GM18508 (cell line): Measurements from ENCODE around the gene RNPEPL1.

Experiments
- ATAC-seq: cut with Tn5 transposase; IDR thresholded peaks from one replicate; pipeline ENCODE4 v1.9.1; 2021; ENCODE audit warnings: moderate number of reproducible peaks; ENCODE audit not compliant: insufficient read depth, unreplicated experiment

Gene RNPEPL1

DNA sequence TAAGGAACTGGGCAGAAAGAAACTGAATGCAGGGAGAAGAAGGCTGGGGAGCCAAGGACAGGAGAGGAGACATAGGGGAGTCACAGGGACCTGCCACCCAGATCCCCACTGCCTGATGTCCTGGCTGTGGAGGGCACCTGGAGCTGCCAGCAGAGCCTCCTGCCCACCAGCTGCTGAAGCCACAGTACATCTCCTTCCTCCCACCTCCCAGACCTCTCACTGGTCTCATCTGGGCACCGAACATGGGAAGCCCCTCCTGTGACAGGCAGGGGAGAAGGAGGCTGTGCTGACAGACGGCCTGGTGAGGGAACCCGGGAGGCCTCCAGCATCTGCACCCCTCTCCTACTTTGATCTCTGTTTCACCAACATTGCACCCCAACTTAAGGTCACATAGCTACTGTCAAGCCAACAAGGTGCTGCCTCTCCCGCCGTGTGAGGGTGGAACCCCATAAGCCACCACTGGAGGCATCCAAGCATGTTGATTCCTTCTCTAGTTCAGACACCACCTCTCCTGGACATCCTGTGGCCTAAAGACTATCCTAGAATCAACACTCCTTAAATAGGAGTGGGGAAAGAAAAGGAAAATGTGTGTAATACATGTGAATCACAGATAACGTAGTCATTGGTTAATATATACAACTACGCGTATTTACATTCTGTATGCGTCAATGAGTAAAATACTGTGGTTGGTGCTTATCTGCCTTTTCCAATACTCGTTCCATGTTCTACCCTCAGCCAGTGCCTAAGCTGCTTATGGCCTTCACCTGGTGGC, 3.5 kb upstream of the RNPEPL1 start:
- ATAC-seq: no peak

DNA sequence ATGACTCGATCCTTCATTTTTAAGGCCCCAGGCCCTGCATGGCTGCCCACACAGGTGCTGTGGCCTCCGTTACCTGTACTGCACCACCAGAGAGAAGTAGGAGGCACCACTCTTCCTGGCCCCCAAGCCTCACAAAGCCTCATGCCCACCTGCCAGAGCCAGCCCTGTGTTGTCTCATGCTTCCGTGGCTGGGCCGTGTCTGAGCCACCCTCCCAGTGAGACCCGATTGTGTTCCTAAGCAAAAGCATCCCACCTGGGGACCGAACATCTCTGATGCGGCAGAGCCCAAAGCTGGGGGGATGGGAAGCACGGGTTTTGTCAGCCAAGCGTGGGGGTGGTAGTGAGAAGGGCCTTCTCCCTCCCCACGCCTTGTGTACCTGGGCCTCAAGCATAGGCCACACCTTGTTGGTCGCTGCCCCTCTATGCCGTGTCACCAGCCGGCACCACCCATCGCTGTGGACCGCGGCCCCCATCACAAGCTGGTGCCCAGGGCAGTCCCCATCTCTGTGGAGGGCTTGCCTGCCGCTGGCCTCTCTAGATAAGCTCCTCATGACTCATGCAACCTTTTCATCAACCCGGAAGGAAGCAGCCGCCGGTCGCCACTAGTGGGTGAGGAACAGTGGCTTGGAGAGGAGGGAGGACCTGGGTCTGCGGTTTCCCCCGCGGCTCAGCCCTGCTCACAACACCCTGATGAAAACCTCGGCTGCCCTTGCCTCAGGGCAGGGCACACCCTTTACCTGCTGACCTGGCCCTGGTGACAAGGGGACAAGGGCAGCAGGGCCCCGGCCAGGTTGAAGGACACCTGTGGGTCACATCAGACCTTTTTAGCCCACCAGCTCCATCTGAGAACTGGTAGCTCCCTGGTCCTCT, 2.7 kb upstream of the RNPEPL1 start:
- ATAC-seq: peak; percentile 34

DNA sequence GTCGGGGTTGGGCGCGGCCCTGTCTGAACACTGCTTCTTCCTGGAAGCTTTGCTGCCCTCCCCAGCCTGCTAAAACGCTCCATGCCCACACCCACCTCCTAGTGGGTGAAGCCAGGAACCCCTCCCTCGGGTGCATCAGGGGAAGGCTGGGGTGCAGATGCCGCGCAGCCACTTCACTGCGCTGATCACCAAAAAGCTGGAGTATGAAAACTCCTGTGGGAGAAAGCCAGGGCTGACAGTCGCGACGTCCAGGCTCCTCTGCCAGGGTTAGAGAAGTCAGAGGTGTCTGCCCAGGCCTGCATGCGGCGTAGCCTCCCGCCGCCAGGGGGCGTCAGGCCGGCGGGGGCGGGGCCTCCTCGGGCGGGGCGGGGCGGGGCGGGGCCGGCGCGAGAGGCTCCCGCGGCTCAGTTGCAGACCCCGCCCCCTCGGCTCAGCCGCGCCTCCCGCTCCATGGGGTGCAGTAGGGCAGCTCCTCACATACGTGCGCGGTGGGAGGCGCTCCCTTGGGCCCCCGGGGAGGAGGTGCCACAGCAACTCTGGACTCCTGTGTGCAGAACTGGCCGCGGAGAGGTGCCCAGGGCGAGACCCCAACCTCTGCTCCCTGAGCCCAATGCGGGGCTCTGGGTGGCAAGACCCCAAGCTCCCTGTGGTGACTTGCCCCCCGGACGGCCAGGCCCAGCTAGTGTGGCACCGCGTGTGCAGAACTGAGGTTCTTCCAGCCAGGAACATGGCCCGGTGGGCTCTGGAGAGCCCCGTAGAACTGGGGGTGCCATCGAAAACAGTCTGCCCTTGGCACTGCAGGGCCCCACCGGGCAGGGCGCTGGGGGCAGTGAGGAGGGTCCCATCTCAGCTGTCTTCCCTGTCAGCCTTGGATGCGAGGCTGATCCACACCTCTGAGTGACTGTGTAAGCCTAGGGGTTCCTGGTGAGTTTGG, 1.8 kb upstream of the RNPEPL1 start:
- ATAC-seq: peak; percentile 19

DNA sequence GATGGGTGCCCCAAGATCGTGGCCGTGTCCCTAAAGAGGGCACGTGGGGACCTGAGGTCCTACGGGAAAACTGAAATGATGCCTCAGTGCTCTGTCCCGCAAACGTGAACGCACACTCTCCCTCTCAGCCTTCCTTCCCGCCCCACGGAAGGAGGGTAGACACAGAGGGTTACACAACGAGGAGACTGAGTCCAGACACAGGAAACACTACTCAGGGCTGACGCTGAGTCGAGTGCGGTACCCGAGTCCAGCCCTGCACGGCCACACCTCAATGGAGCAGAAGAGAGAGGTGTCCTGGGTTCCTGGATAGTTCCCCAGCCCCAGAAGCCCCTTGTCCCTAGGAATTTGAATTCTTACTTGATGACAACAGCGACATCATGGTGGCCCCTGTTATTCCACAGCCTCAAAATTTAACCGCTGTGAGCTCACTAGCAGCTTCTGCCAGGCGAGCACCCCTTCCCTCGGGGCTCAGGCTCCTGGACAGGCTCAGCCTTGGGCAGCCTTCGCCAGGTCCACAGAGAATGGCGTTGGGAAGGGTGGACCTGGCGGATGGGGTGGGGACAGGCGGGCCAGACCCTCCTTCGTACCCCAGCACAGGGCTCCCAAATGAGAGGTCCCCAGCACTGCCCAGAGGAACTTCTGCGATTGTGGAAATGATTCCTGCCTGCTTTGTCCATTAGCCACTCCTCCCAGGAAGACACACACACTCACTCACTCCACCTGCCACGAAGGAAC, 980 bp upstream of the RNPEPL1 start:
- ATAC-seq: no peak

DNA sequence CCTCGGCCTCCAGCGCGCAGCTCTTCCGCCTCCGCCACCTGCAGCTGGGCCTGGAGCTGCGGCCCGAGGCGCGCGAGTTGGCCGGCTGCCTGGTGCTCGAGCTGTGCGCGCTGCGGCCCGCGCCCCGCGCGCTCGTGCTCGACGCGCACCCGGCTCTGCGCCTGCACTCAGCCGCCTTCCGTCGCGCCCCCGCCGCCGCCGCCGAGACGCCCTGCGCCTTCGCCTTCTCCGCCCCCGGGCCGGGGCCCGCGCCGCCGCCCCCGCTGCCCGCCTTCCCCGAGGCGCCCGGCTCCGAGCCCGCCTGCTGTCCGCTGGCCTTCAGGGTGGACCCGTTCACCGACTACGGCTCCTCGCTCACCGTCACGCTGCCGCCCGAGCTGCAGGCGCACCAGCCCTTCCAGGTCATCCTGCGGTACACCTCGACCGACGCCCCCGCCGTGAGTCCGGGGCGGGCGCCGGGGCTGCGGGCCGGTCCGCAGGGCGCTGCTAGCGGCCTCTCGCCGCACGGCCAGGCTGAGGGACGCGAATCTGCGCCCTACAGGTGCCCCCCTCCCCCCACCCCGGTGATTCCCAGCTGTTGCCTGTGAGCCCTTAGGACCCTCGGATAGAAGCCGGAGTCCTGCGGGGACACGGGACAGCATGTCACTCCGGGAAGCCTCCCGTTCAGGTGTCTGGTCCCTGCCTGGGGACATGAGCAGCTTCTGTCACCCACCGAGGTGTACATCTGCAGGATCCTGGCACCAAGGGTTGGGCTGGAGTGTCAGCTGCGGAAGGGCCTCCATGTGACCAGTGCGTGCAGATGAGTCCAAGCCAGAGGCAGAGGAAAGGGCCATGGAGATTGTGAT, 616 bp downstream of the RNPEPL1 start:
- no peak for ATAC-seq

DNA sequence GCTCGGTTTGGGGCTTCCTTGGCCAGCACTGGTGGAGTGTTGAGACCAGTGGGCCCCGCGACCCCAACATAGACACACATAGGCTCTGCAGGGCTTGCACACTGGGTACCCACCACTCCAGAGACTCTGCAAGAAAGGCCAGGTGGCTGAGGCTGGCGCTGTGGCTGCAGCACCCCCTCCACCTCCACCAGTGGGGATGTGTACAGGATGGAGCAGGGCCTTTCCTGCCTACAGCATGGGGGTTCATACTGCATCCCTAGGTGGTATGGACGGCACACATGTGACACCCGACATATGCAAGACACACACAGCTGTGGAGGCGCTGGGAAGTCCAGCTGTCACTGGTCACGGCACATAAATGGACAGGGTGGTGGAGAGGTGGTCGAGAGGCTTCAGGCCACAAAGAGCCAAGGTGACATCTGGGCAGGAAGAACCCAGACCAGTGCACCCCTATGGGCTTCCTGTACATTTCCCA, 1.3 kb downstream of the RNPEPL1 start:
- ATAC-seq: no peak

DNA sequence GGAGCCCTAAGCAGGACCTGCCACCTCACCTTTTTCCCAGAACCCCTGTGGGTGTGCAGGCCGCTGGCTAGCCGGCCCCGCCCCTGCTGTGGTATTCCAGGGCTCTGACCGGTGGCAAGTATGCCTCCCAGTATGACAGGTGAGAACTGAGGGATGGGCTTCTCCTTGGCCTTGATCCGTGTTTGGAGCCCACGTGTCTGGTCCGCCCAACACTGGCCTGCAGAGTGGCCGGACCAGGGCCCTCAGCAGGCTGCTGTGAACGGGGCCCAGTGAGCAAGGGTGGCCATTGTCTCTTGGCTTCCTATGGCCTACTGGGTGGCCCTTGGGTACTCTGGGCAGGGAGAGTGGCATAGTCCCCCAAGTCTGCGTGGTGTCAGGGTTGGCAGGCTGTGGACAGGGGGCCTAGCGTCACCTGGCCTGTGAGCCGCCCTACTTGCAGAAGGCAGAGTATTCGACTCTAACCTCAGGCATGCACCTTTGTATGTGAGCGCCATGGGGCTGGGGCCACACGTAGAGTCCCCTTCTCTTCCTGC, 1.8 kb downstream of the RNPEPL1 start:
- no peak for ATAC-seq

DNA sequence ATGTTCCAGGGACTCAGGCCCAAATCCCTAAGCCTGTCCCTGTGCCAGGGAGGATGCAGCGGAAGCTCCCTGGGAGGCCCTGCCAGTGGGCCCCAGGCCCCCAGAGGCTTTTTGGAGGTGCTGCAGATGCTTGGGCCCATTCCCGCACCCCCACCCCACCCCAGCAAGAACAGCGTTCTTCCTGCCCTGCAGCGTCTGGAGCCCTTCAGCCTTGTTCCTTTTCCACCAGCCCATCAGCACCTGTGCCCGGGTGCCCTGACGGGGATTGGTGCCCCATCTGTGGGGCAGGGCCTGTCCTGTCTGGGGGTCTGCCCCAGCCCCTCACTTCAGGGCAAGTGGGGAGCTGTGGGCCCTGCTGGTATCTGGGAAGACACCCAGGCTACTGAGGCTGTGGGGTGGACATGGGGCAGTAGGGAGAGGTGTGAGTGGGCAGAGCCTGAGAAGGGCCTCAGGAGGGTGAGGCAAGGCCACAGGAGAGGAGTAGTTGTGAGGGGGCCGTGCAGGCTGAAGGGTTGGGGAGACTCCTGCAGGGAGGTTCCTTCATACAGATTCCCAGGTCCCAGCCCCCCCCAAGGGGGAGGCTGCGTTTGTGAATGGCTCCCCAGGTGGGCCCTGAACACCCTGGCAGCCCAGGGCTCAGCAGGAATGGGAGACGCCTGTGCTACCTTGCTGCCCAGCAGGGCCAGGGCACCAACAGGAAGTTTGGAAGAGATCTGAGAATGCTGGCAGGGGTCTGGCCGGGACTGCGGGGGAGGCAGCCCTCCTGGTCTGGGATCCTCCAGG, 2.4 kb downstream of the RNPEPL1 start:
- no peak for ATAC-seq

DNA sequence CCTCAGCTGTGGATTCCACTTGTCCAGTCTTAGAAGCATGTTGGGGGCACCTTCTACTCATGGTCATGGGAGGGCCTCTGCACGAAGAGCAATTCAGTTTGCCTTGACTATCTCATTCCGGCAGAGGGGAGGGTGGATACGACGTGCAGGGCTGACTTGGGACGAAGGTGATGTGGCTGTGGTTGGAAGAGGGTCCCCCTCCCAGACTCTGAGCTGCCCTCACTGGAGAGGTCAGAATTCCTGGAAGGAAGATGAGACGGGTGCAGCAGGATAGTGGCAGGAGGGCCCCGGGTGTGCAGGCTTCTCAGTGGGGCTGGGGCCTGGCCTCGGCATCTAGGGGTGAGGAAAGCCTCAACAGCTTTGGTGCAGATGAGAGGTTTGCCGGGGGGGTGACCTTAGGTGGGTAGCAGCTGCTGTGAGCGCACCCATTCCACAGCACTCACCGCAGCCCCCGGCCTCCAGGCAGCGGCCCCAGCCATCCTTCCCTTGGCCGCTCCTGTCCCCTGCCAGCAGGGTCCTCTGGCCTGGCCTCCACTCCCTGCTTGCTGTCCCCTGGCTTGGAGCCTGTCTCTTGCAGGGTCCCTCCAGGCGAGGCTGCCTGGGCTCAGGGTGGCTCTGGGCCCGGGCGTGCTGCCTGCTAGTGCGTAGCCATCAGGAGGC, 3.2 kb downstream of the RNPEPL1 start:
- ATAC-seq: no peak

DNA sequence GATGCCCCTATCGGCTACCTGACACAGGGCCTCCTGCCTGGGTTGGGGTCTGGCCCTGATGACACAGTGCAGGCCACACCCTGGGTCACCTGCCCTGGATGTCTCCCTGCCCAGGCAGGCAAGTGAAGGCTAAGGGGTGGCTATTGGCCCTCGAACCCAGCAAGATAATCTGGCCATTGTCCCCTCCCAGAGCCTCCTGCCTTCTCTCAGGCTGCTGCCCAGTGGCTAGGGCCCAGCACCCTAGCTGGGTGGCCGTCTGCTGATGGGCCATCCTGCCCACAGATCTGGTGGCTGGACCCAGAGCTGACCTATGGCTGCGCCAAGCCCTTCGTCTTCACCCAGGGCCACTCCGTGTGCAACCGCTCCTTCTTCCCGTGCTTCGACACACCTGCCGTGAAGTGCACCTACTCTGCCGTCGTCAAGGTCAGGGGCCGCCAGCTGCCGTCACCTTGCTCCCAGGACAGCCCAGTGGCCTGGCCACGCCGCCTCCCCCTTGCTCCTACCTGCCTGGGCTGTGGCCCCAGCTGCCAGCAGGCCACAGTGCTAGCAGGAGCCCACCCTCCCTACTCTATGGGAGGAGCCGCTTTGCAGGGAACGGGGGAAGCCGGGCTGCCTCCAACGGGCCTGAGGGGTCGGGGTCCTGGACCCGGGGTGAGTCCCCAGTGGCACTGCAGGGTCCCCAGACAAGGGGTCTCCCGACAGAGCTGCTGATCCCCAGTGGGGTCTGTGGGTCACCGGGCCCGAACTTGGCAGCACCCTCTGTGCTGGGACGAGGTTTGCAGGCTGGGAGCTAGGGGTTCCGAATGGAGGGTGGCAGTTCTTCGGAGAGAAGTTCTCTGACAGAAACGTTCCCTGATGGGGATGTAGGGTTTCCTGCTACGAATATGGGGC, 4.1 kb downstream of the RNPEPL1 start:
- ATAC-seq: no peak

DNA sequence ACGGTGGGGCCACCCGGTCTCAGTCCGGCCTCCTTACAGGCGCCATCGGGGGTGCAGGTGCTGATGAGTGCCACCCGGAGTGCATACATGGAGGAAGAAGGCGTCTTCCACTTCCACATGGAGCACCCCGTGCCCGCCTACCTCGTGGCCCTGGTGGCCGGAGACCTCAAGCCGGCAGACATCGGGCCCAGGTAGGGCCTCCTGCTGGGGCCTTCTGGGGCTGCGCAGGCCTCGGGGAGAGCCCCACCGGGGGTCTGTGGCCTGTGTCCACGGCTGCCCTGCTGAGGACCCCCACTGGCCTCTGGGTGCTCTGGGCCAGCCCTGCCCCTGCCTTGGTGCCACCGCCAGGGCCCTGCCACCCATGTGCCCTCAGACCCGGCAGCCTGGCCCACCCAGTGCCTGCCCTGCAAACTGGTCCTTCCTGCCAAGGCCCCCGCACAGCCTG, 4.8 kb downstream of the RNPEPL1 start:
- no peak for ATAC-seq

DNA sequence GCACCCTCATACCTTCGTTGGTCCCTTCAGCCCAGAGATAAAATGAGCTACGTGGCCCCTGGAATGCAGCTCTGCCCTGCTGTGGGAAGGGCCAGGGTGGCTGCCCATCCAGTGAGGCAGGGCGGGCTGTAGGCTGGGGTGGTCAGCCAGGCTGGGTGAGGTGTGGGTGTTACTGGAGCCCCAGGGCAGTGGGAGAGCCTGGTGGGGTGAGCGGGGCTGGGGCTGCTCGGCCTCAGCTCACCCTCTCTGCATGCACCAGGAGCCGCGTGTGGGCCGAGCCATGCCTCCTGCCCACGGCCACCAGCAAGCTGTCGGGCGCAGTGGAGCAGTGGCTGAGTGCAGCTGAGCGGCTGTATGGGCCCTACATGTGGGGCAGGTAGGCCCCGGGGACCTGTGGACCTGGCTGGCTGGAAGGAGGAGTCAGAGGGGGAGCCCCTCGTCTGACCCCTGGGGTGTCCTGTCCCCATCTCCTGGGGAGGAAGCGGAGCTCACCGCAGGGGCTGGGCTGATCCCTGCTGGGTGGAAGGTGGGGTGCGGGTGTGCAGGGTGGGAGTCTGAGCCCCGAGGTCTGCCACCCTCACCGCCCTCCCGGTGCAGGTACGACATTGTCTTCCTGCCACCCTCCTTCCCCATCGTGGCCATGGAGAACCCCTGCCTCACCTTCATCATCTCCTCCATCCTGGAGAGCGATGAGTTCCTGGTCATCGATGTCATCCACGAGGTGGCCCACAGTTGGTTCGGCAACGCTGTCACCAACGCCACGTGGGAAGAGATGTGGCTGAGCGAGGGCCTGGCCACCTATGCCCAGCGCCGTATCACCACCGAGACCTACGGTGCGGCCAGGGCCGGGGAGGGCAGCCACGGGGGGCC, 5.5 kb downstream of the RNPEPL1 start:
- ATAC-seq: no peak

DNA sequence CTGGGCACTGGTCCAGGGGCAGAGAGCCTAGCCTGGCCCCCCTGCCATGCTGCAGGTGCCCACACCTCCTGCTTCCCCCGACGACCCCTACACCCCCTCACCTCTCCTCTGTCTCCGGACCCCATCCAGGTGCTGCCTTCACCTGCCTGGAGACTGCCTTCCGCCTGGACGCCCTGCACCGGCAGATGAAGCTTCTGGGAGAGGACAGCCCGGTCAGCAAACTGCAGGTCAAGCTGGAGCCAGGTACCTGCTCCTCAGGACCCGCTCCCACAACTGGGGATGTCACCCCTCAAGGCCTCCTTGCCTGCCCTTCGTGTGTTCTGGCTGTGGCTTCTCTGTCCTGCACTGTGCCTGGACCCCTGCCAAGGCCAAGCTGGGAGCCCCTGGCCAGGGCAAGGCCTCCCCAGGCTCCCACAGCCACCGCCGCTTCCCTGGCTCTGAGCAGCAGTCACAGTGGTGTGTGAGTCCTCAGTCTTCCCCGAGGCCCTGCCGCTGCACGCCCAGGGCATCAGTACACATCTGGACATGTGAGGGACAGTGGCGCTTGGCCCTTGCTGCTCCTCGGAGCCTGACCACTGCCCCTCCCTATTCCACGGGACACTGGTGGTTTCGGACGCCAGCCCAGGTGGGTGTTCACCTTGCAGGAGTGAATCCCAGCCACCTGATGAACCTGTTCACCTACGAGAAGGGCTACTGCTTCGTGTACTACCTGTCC, 6.3 kb downstream of the RNPEPL1 start:
- no peak for ATAC-seq

DNA sequence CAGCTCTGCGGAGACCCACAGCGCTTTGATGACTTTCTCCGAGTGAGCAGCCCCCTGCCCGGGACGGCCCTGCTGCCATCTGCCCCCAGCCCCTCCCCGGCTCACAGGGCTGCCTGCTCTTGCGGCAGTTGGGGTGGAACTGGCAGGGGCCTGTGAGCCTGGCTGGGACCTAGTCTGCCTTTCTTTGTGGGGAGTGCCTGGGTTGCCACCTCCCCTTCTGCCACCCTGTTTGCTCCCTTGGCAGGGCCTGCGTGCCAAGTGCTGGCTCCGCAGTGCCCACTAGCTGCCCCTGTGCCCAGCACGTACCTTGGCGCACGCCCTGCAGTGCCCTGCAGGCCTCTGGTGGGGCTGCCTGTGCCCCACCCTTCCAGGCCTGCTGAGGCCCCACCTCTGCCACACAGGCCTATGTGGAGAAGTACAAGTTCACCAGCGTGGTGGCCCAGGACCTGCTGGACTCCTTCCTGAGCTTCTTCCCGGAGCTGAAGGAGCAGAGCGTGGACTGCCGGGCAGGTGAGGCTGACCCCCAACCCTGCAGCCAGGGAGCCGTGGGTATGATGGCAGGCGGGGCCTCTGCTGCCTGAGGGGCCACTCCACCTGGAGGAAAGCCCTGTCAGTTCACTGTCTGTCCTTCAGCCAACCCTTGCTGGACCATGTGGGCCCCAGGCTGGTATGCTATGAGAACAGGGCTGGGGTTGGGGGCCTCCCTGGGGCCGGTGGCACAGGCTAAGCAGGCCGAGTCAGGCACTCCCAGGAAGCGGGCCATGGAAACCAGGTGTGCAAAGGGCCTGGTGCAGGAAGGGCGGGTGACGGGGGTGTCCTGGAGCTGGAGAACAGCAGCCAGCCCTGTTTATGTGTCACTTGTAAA, 7.0 kb downstream of the RNPEPL1 start:
- ATAC-seq: no peak
